Trophoblast cell (in vitro differentiated cells and primary cell): ENCODE measurements around the gene BSCL2.
A peak's percentile ranks its signal among the peaks of the same experiment; 100 is the strongest.

ENCODE experiments used
- DNase-seq, 2 donors: peaks; one replicate each; pipeline ENCODE4 v3.0.0-alpha.2; 2016
- H2AFZ ChIP-seq: 2 replicates; pipeline ENCODE4 v1.6.1; 2013; ENCODE audit warnings: low read length, moderate library complexity, mild to moderate bottlenecking; ENCODE audit not compliant: insufficient read depth, poor library complexity
- H2AK5ac ChIP-seq: 2 replicates; pipeline ENCODE4 v1.6.1; 2013; ENCODE audit warnings: mild to moderate bottlenecking, low read length
- H2BK120ac ChIP-seq: 2 replicates; pipeline ENCODE4 v1.6.1; 2013; ENCODE audit warnings: low read length, mild to moderate bottlenecking, moderate library complexity; ENCODE audit not compliant: insufficient read depth, poor library complexity
- H2BK12ac ChIP-seq: 2 replicates; pipeline ENCODE4 v1.6.1; 2013; ENCODE audit warnings: mild to moderate bottlenecking, low read length, moderate library complexity
- H2BK5ac ChIP-seq: 2 replicates; pipeline ENCODE4 v1.6.1; 2013; ENCODE audit warnings: low read length, low read depth, moderate library complexity, mild to moderate bottlenecking; ENCODE audit not compliant: poor library complexity
- H3K14ac ChIP-seq: 2 replicates; pipeline ENCODE4 v1.6.1; 2013; ENCODE audit warnings: mild to moderate bottlenecking, low read length
- H3K18ac ChIP-seq: 2 replicates; pipeline ENCODE4 v1.6.1; 2013; ENCODE audit warnings: mild to moderate bottlenecking, low read length
- H3K23ac ChIP-seq: 2 replicates; pipeline ENCODE4 v1.6.1; 2013; ENCODE audit warnings: low read length
- H3K27ac ChIP-seq: 2 replicates; pipeline ENCODE4 v1.5.1; 2013; ENCODE audit warnings: low read depth, mild to moderate bottlenecking, inconsistent platforms, low read length, moderate library complexity
- H3K27me3 ChIP-seq: 2 replicates; pipeline ENCODE4 v1.6.1; 2013; ENCODE audit warnings: inconsistent platforms, mild to moderate bottlenecking, low read length, moderate library complexity; ENCODE audit not compliant: insufficient read depth
- H3K36me3 ChIP-seq, 2 experiments: 1 replicate in 1 of 2; 2 replicates in 1 of 2; pipeline ENCODE4 v1.6.1; 2013; ENCODE audit warnings: low read length in 2 of 2, mild to moderate bottlenecking in 2 of 2, moderate library complexity in 1 of 2; ENCODE audit not compliant: insufficient read depth in 2 of 2, control insufficient read depth in 1 of 2
- H3K4ac ChIP-seq: 2 replicates; pipeline ENCODE4 v1.6.1; 2013; ENCODE audit warnings: low read depth, mild to moderate bottlenecking, low read length, moderate library complexity
- H3K4me1 ChIP-seq, 2 experiments: 1 replicate in 1 of 2; 2 replicates in 1 of 2; pipeline ENCODE4 v1.6.1; 2013; ENCODE audit warnings: low read length in 2 of 2, mild to moderate bottlenecking in 2 of 2, moderate library complexity in 1 of 2; ENCODE audit not compliant: insufficient read depth in 2 of 2, control insufficient read depth in 1 of 2
- H3K4me2 ChIP-seq: 2 replicates; pipeline ENCODE4 v1.6.1; 2013; ENCODE audit warnings: inconsistent platforms, mild to moderate bottlenecking, low read length, moderate library complexity
- H3K4me3 ChIP-seq: 2 replicates; pipeline ENCODE4 v1.5.1; 2013; ENCODE audit warnings: mild to moderate bottlenecking, low read depth, low read length, inconsistent platforms
- H3K79me1 ChIP-seq: one replicate; pipeline ENCODE4 v1.6.1; 2013; ENCODE audit warnings: low read length
- H3K79me2 ChIP-seq: 2 replicates; pipeline ENCODE4 v1.6.1; 2013; ENCODE audit warnings: low read length, mild to moderate bottlenecking; ENCODE audit not compliant: control insufficient read depth, insufficient read depth, poor library complexity
- H3K9ac ChIP-seq: 2 replicates; pipeline ENCODE4 v1.6.1; 2013; ENCODE audit warnings: mild to moderate bottlenecking, low read length
- H3K9me3 ChIP-seq: 2 replicates; pipeline ENCODE4 v1.6.1; 2013; ENCODE audit warnings: low read depth, mild to moderate bottlenecking, control low read depth, inconsistent platforms, low read length; ENCODE audit not compliant: insufficient read depth
- H4K12ac ChIP-seq: 2 replicates; pipeline ENCODE4 v1.6.1; 2013; ENCODE audit warnings: low read depth, mild to moderate bottlenecking, low read length, moderate library complexity
- H4K8ac ChIP-seq: 2 replicates; pipeline ENCODE4 v1.6.1; 2013; ENCODE audit warnings: low read depth, mild to moderate bottlenecking, low read length, moderate library complexity
- H4K91ac ChIP-seq: one replicate; pipeline ENCODE4 v1.6.1; 2013; ENCODE audit warnings: low read depth, mild to moderate bottlenecking, low read length, moderate library complexity
- WGBS: extraction: QIAGEN DNeasy Blood & Tissue Kit; methylation state at CpG from one replicate; pipeline ENCODE4 v1.1.7; 2013; ENCODE audit warnings: missing lambda C conversion rate; ENCODE audit not compliant: insufficient read length, insufficient coverage; ENCODE audit errors: extremely low coverage; 5-methylcytosine and 5-hydroxymethylcytosine counted together

BSCL2 gene

DNA sequence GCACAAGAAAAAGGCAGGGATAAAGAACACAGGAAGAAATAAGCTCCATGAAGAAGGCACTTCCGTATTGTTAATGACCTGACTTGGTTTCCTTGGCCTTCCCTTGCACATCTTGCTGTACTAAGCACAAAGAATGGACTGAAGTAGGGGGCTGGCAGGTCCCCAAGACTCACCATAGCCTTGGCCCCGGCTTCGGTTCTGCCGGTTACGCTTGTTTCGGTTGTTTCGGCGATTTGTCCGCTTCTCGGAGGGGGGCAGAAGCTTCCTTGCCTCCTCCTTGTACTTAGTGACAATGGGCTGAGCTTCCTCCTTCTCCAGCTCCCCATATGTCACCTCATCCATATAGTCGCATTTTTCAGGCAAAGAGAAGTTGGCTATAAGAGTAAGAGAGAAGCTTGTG, 9.6 kb upstream of the BSCL2 start:
- WGBS, result no CpG with 5 or more reads among the region's 11 CpGs
- no peak overlapping the region for H3K4ac ChIP-seq

GRCh38 chr11:62716206-62716605, 9.0 kb upstream of the BSCL2 start:
- H3K79me2 ChIP-seq, result no peaks in the 10 kb centered on the region
- H3K18ac ChIP-seq, result no peak overlapping the region
- H3K9me3 ChIP-seq, result peaks cover 1% of the 10 kb centered on the region
- H3K14ac ChIP-seq, result no peak overlapping the region
- no peak overlapping the region for H4K91ac ChIP-seq
- no CpG with 5 or more reads among the region's 5 CpGs for WGBS
- H2AFZ ChIP-seq, result no peak overlapping the region
- no peak overlapping the region for H3K4me2 ChIP-seq
- H2BK12ac ChIP-seq, result no peak overlapping the region
- H3K4ac ChIP-seq, result no peak overlapping the region
- DNase-seq, result no peak
- H3K36me3 ChIP-seq, result peaks cover 46 to 72% of the 10 kb centered on the region in 2 experiments
- no peak overlapping the region for H2BK120ac ChIP-seq
- H2BK5ac ChIP-seq, result no peak overlapping the region
- H3K27me3 ChIP-seq, result no peaks in the 10 kb centered on the region
- H3K9ac ChIP-seq, result no peak overlapping the region
- no peak overlapping the region for H4K12ac ChIP-seq
- no peak overlapping the region for H3K4me3 ChIP-seq
- no peak overlapping the region for H3K27ac ChIP-seq
- no peak overlapping the region for H4K8ac ChIP-seq
- H3K79me1 ChIP-seq, result no peaks in the 10 kb centered on the region
- H2AK5ac ChIP-seq, result no peak overlapping the region
- H3K4me1 ChIP-seq, result no peaks in the 10 kb centered on the region
- H3K23ac ChIP-seq, result no peak overlapping the region

More for the DNA sequence above, 9.6 kb upstream of the BSCL2 start:
- Histone ChIP-seq H3K79me2 (no peaks in the 10 kb centered on the region), H3K27me3 (no peaks in the 10 kb centered on the region), H4K91ac (no peak overlapping the region), H3K4me1 (no peaks in the 10 kb centered on the region), H3K27ac (no peak overlapping the region), H3K14ac (no peak overlapping the region), H2BK120ac (no peak overlapping the region), H2AFZ (no peak overlapping the region), H3K4me2 (no peak overlapping the region), H2BK5ac (no peak overlapping the region), H3K36me3 (peaks cover 46 to 75% of the 10 kb centered on the region in 2 experiments), H4K8ac (no peak overlapping the region), H3K9me3 (peaks cover 1% of the 10 kb centered on the region), H2BK12ac (no peak overlapping the region), H4K12ac (no peak overlapping the region), H3K23ac (no peak overlapping the region), H2AK5ac (no peak overlapping the region), H3K79me1 (no peaks in the 10 kb centered on the region), H3K18ac (no peak overlapping the region), H3K4me3 (no peak overlapping the region), H3K9ac (no peak overlapping the region)
- no peak for DNase-seq

DNA sequence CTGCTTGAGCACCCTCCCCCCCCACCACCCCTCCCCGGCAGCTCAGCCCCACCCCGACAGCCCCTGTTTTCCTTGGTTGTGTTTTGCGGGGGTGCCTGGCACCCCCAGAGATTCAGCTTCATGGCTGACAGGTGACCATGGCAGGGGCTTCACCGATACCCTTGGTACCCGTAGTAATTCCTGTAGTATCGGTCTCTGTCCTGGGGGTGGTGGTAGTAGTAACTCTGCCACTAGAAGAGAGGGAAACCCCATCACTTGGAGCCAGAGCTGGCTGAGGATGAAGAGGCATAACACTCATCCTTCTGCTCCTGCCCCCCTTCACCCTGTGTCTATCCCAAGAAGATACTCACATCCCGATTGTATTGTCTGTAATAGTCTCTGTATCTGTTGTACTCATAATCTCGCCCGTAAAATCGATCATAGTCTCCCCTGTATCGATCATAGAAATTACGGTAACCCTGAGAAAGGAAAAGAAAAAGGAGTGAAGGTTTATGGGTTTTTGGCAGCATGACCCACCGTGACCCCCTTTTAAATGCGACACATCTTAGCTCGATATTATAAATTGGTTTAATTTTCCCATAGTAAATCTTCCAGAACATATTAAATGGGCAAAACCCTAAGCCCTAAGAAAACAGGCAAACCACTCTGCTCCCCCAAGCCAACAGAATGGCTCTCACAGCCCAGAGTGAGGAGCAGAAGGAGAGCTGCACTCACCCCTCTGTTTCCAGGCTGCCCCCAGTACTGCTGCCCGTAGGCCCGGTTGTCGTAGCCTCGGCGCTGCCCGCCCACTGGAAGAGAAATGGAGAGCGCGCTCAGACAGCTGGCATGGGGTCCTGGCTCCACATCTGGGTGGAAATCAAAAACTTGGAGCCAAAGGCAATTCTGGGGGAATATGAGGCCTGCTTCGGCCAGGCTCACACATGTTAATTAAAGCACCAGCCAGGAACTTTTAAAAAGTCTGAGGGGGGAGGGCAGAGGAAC, 8.2 kb upstream of the BSCL2 start:
- no peak for DNase-seq
- H4K91ac ChIP-seq, result no peak overlapping the region
- WGBS, result no CpG with 5 or more reads among the region's 24 CpGs
- H4K8ac ChIP-seq, result no peak overlapping the region
- H3K79me2 ChIP-seq, result no peaks in the 10 kb centered on the region
- H4K12ac ChIP-seq, result no peak overlapping the region
- no peak overlapping the region for H2BK12ac ChIP-seq
- H3K27ac ChIP-seq, result no peak overlapping the region
- no peaks in the 10 kb centered on the region for H3K27me3 ChIP-seq
- H3K9me3 ChIP-seq, result peaks cover 1% of the 10 kb centered on the region
- no peak overlapping the region for H3K4me2 ChIP-seq
- no peak overlapping the region for H3K4ac ChIP-seq
- H3K36me3 ChIP-seq, result peaks cover 41 to 71% of the 10 kb centered on the region in 2 experiments
- H3K4me1 ChIP-seq, result no peaks in the 10 kb centered on the region
- H2AK5ac ChIP-seq, result no peak overlapping the region
- no peak overlapping the region for H3K9ac ChIP-seq
- no peak overlapping the region for H3K23ac ChIP-seq
- H2AFZ ChIP-seq, result no peak overlapping the region
- no peak overlapping the region for H2BK5ac ChIP-seq
- no peak overlapping the region for H3K18ac ChIP-seq
- no peaks in the 10 kb centered on the region for H3K79me1 ChIP-seq
- H3K4me3 ChIP-seq, result no peak overlapping the region
- H3K14ac ChIP-seq, result no peak overlapping the region
- no peak overlapping the region for H2BK120ac ChIP-seq

- Histone ChIP-seq H3K27me3 (no peaks in the 10 kb centered on the region), H3K9ac (no peak overlapping the region), H3K27ac (no peak overlapping the region), H3K4me2 (no peak overlapping the region), H4K91ac (no peak overlapping the region), H2BK12ac (no peak overlapping the region), H2BK5ac (no peak overlapping the region), H3K23ac (no peak overlapping the region), H3K79me2 (peaks cover 8% of the 10 kb centered on the region), H3K4me1 (peaks cover 7 to 11% of the 10 kb centered on the region in 2 experiments), H4K8ac (no peak overlapping the region), H2AFZ (no peak overlapping the region), H3K18ac (no peak overlapping the region), H3K4ac (no peak overlapping the region), H2BK120ac (no peak overlapping the region), H2AK5ac (no peak overlapping the region), H3K36me3 (peaks cover 26 to 54% of the 10 kb centered on the region in 2 experiments), H3K4me3 (no peak overlapping the region), H3K14ac (no peak overlapping the region), H3K9me3 (peaks cover 1% of the 10 kb centered on the region), H3K79me1 (peaks cover 15% of the 10 kb centered on the region), H4K12ac (no peak overlapping the region)
- DNase-seq, result peak; percentile 78 to 86
- WGBS, result no CpG with 5 or more reads among the region's 2 CpGs
These were observed 6.1 kb upstream of the BSCL2 start for GRCh38 chr11:62713343-62713742.
